Mammary epithelial cell (primary cell): ENCODE measurements around the gene HIP1.

ENCODE experiments used
- EZH2 ChIP-seq: IDR thresholded peaks from 2 replicates; pipeline ENCODE4 v1.6.1; 2012; ENCODE audit warnings: low read length, inconsistent platforms, borderline replicate concordance
- TF ChIP-seq, protein P1 (sequence below), 2 donors: IDR thresholded peaks in 1 of 2; conservative IDR thresholded peaks in 1 of 2; 2 replicates each; pipeline ENCODE4 v1.5.1; 2011 to 2012; ENCODE audit warnings: inconsistent platforms in 2 of 2, low read length in 2 of 2, mild to moderate bottlenecking in 2 of 2, control low read depth in 1 of 2, low read depth in 1 of 2; ENCODE audit not compliant: insufficient read depth in 1 of 2; ENCODE audit errors: extremely low read depth in 1 of 2

DNA sequence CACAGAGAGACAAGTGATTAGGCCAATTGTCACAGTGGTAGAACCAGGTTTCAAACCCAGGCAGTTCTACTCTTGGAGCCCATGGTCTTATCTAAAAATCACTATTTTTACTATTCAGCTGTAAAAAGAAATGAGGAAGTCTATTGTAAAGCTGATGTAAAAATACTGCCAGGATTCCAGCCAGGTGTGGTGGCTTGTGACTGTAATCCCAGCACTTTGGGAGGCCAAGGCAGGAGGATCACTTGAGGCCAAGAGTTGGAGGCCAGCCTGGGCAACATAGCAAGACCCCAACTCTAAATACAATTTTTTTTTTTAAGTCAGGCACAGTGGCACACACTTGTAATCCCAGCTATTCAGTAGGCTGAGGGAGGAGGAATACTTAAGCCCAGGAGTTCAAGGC is 40.4 kb downstream of the HIP1 start:
- TF ChIP-seq, protein P1, sequence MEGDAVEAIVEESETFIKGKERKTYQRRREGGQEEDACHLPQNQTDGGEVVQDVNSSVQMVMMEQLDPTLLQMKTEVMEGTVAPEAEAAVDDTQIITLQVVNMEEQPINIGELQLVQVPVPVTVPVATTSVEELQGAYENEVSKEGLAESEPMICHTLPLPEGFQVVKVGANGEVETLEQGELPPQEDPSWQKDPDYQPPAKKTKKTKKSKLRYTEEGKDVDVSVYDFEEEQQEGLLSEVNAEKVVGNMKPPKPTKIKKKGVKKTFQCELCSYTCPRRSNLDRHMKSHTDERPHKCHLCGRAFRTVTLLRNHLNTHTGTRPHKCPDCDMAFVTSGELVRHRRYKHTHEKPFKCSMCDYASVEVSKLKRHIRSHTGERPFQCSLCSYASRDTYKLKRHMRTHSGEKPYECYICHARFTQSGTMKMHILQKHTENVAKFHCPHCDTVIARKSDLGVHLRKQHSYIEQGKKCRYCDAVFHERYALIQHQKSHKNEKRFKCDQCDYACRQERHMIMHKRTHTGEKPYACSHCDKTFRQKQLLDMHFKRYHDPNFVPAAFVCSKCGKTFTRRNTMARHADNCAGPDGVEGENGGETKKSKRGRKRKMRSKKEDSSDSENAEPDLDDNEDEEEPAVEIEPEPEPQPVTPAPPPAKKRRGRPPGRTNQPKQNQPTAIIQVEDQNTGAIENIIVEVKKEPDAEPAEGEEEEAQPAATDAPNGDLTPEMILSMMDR (conservative IDR thresholded peaks at IDR 0.05 in 1 of 2, IDR thresholded peaks at IDR 0.05 in 1 of 2; ENCODE audit: extremely low read depth in 1 of 2, insufficient read depth in 1 of 2, low read depth in 1 of 2, low read length in 2 of 2) = no peak
- no peak for TF ChIP-seq EZH2
